Panc1 (cell line): ENCODE measurements around the gene RCL1.

ENCODE experiments used
- CTCF ChIP-seq: fragments of 450-650 bp; IDR thresholded peaks from 2 replicates; pipeline ENCODE4 v1.5.1; 2017; ENCODE audit warnings: mild to moderate bottlenecking
- REST ChIP-seq, 2 experiments: IDR thresholded peaks; 2 replicates each; pipeline ENCODE4 v1.6.1; 2011 to 2012; ENCODE audit warnings: low read depth in 2 of 2, control low read depth in 1 of 2, low read length in 1 of 2, mild to moderate bottlenecking in 1 of 2, moderate library complexity in 1 of 2; ENCODE audit not compliant: insufficient read depth in 1 of 2
- SIN3A ChIP-seq: IDR thresholded peaks from 2 replicates; pipeline ENCODE4 v1.6.1; 2012; ENCODE audit warnings: low read depth, mild to moderate bottlenecking, low read length, moderate library complexity, borderline replicate concordance; ENCODE audit not compliant: insufficient read depth
- TCF7L2 ChIP-seq: IDR thresholded peaks from 2 replicates; pipeline ENCODE4 v1.6.1; 2011; ENCODE audit warnings: mild to moderate bottlenecking, low read depth, low read length, inconsistent platforms

- no peak for TF ChIP-seq CTCF
- TF ChIP-seq REST (IDR thresholded peaks at IDR 0.05; ENCODE audit: insufficient read depth in 1 of 2, low read depth in 2 of 2, low read length in 1 of 2): no peak
- TF ChIP-seq TCF7L2: no peak
- TF ChIP-seq SIN3A: no peak
Measured at GRCh38 chr9:4769321-4770080, 23.2 kb upstream of the RCL1 start.
